NCI-H460 (cell line): ENCODE data around the gene FNDC3B. TPM values are rescaled to one million over a fixed set of nuclear protein-coding genes. Genes with fewer than 3 reads are reported as not detected.

Source experiments
- DNase-seq: peaks from one replicate; pipeline ENCODE4 v3.0.0-alpha.2; 2016; ENCODE audit warnings: low read depth; ENCODE audit errors: extremely low read depth
- small RNA-seq, 2 experiments: library from RNA; depleted of rRNA; stranded (forward); fragments of <200 nt; gene quantifications; one replicate each; pipeline ENCODE3, GENCODE V24; 2014
- total RNA-seq: library from RNA; depleted of rRNA; stranded (reverse); fragments of >200 nt; shearing (Covaris generic); gene quantifications from 2 replicates; pipeline ENCODE4 v1.2.3, GENCODE V29; 2014; rRNA removed

Gene FNDC3B
- total RNA-seq, 1 experiment from 2014 or later: 51.4 TPM

DNA sequence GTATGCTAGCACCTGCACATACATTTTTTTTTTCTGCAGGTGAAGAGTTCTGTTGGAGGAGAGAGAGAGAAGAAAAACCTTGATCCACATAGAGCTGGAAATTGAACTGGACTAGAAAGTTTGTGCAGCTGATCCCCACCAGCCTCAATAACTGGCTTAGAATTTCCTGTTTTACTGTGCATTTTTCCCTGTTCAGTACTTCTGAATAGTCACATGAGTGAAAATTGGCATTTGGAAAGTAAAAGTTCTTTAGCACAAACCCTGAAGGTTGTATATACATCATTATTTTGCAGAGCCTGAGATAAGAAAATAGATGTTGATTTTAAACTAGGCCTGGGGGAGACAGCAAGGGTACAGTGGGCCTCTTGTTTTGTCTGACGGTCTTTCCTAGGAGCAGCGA lies 366.5 kb downstream of the FNDC3B start:
- DNase-seq: no peak

DNA sequence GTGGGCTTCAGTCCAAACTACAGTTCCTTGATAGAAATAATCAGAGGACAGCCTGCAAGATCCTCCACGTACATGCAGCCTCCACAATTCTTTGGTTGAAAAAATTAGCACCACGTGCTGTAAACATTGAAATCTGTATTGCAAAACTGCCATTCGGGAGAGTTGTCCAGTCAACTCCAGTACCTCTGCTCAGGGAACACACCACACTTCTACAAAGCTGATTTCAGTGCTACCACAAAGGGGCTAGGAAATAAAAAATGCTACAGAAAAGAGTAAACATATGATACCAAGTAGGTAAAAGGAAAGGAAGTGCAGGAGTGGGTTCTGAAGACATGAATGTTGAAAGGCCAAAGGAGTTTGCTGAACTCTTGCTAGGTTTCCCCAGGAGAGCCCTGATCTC lies 368.5 kb downstream of the FNDC3B start:
- DNase-seq: no peak

DNA sequence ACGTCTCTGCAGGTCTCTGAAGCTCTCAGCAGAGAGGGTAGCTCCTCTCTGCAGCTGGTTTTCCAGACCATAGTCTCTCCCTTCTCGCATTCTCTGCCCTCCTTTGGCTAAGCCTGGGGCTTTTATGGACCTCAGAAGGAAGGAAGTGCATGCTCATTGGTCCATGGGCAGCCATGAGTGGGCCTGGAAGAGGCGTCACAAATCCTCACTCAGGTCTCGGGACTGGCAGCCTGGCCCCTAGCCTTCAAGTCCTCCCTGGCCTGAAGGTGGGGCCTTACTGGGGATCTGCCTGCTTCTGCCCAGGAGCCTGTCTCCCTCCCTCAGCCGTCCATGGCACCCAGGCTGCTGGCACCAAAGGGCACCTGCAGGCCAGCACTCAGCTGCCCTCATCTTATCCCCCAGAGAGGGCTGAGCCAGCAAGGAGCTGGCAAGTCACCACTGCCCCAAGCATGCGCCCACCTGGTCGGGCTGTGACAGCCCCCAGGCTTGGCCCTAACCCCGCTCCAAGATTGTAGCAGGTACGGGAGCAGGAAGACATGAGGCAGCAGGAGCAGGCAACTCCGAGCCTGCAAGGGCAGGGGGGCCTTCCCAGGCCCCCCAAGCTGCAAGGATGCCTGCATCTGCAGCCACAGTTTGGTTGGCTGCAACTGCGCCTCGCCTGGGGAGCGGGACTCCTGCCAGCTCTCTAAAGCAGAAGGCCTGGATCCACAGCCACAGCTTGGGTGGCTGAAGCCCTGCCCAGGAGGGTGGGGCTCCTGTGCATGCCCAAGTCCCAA lies 371.5 kb downstream of the FNDC3B start:
- no peak for DNase-seq

DNA sequence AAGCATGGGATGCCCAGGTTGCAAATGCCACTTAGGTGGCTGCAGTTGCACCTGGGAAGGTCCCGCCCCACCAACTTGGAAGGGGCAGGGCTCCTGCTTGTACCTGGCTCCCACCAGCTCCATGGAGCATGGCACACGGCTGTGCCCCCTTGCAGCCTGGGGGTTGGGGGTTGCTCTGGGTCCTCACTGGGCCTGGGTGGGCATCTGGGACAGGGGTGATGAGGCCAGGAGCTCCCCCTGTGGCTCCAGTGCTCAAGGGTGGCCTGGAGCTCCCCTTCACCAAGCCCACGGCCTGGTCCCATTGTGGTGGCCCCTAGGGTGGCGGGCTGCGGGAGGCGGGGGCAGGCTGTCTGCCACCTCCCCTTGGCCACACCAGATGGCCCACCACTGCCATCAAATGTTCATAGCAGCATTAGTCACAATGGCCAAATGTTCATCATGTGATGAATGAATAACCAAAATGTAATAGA lies 372.1 kb downstream of the FNDC3B start:
- no peak for DNase-seq

DNA sequence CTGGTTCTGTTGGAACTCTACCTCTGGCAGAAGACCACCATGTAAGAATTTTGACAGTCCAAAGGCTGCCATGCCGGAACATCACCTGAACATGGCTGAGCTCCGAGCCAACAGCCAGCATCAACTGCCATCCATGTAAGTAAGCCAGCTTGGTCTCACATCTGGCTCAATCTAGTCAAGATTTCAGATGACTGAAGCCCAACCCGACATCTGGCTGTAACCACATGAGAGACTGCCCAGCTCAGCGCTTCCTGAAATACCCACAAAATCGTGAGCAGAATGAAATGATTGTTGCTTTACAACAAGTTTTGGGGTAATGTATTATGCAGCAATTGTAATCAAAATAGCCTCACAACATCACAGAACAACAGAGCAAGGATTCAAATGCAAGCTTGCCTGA lies 375.9 kb downstream of the FNDC3B start:
- DNase-seq: no peak

DNA sequence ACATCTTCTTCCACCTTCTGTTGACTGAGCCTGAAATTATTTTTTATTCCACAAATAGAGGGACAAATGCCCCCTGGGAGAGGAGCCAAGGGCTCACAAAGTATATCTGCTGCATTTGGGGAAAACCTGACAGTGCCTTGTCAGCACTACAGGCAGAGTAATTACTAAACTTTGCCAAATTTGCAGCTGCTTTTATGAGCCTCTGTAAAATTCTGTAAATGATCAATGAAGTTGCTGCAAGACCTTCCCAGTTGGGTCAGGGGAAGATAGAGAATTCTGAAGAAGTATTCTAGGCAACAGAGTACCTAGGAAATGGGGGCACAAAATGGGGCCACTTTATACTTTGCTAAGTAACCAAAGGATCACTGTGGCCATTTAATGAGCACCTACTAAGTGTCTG lies 398.3 kb downstream of the FNDC3B start:
- DNase-seq: no peak

DNA sequence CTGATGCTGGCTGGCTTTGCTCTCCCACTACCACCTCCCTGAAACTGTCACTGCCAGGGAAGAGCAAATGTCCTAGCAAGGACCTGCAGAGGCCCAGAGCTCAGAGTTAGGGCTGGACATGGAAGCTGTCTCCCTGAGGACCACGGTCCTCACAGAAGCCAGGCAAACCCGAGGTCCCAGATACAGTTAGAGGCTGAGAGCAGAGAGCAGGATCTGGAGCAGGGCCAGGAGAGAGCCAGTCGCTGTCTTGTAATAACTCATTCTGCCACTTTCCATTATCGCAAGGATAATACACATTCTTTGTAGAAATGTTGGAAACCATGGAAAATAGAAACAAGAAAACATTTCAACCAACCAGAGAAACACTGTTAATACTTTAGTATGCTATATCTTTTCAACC lies 398.8 kb downstream of the FNDC3B start:
- DNase-seq: no peak

DNA sequence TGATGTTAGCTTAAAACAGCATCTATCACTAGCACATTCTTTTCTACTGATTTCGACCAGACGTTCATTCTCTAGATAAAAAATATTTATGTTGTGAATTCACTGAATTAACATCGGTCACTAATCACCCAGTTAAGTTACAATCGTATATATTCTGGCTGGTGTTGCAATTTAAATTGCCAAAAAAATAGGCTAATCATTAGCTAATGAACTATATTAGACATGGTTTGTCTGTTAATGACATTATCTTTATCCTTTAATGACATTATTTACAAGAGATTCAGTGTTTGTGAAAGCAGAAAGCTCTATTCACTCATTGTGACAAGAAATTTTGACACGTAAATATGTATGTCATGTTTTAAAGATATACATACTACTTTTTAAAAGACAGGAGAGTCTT lies 402.2 kb downstream of the FNDC3B start:
- no peak for DNase-seq

DNA sequence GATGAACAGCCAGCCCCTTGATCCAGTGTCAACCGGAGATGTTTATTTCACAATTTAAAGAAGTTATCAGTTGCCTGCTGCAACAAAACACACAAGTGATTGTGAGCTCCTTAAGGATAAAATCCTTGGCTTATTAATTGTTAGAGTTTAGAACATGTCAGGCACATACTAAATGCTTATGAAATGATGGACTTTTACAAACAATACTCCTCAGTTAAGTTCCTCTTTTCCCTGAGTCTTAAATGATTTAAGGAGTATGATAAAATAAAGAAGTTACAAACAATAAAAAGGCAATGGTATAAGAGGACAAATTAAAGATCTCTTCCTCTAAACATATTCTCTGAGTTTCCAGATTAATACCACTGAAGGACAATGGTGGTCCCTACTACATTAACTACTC lies 403.2 kb downstream of the FNDC3B start:
- no peak for DNase-seq

DNA sequence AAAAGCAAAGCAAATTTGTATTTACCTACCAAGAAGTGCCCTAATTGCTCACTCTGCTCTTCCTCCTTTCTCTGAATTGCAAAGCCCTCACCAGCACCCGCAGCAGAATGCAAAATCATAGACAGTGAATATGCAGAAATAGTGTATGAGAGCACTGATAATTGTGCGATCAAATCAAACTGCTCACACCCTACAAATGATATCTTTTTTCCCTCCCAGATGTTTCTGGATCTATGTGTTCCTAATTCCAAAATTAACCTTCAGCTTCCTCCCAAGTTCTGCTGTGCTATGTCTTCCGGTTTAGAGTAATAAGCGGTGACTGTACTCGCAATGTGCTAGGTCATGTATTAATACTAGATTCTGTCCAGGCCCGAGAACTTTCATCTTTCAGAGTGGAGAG lies 405.4 kb downstream of the FNDC3B start:
- no peak for DNase-seq

DNA sequence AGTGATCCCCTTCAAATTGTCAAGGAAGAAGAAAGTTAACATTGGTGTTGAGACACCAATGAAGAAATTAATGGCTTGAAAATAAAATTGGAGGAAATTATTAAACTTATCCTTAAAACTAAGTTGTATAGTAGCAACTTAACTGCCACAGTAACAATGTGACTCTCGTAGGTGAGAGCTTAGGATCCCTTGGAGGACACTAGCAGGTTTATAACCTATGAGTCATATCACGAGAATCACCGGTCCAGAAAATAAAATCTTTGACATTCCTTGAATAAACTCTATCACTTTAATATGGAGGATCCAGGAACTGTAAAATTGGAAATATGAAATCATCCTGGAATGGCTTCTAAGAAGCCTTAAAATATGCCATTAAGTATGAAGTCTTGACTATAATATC lies 406.8 kb downstream of the FNDC3B start:
- no peak for DNase-seq

DNA sequence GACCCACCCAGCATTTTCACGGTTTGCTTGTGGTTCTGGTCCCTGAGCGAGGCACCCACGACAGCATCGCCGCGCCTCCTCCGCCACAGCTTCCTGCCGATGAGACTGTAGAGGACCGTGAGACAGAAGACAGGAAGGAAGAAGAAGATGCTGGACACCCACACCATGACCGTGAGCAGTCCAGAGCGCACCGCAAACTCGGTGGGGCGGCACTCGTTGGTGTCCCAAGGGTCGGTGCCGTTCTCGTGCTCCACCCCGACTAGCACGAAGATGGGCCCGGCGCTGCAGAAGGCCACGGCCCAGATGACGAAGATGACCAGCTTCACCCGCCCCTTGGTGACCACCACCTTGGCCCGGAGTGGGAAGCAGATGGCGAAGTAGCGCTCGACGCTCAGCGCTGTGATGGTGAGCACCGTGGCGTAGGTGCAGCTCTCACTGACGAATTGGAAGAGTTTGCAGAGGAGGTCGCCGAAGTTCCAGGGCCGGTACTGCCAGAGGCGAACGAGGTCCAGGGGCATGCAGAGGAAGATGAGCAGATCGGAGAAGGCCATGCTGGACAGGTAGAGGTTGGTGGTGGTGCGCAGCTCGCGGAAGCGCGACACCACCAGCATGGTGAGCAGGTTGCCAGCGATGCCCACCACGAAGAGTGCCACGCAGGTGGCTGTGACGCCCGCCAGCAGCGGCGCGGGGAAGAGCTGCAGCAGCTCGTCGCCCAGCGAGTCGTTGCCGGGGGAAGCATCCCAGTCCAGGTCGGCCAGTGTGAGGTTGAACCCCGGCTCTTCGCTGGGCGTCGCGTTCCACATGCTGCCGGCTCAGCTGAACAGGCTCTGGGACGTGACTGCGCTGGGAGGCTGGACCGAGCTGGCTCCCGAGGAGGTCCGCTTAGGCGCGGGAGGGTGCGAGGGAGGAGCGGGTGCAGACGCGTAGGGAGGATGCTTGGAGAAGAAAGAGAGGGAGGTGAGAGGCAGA lies 408.5 kb downstream of the FNDC3B start, which contains the start of gene GHSR:
TSS of gene GHSR (minus strand) at position 846 of the 969 bp plus-strand sequence. CDS start at position 803, 43 bp downstream.
- no peak for DNase-seq

DNA sequence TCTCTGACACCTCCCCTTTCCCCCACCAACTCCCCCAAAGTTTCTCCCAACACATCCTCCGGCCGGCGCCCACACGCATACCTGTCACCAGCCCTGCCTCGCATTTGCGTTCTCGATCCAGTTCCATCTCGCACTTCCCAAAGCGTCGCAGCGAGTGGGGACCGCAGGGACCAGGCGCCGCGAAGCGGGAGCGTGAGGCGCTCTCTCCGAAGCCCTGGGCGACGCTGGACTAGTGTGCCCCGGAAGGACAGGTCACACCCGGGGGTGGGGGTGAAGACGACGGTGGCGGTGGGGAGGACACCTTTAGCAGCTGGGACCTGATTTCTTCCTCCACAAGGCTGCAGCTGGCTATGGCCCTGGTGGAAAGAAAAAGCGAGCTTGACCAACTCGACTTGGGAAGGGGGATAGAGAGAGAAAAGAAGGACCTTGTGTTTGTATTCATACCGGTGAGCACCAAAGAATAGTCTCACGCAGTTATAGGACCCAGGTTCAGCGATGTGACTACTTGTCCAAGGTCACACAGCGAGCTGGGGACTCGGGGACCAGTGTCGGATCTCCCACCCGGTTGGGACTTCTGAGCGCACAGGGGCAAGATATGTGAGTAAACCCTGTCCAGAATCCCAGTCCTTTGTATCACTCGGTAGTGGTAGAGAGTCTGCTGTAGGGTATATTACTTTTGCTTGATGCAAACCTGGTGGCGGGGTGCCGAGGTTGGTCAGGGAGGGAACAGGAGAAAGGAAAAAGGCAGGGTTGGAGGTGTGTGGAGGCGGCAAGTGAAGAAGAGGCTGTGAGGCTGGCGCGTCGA lies 409.5 kb downstream of the FNDC3B start:
- DNase-seq: no peak

DNA sequence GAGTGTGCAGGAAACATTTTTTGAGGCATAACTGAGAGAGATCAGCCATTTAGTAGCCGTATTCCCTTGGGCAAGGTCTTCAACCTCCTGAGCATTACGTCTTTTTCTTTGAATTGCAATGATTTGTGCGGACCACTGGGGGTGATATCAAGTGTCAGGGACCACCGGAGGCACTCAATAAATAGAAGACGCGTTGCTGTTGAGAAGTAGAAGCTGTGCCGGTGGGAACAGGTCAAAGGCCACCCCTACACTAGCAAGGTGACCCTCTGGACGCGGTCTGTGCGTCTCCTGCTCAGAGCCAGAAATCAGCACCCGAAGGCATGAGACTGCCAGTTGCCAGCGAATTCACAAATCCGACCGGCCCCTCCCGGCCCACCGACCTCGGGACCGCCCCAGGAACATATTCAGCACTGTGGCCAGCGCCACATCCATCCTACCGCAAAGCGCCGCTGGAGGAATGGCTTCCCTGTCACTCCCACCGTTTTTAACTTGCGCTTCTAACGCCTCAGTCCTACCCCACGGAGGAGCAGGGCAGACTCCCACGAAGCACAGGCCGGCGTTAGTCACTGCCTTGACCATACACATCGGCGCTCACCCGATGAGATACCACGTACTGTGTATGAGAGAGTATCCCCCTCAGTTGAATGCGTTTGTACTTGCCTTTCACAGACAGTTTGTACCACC lies 410.2 kb downstream of the FNDC3B start:
- DNase-seq: no peak

Small RNA genes within 50 kb of the gene (small RNA-seq; reads per million reads assigned to genes)
- gene RN7SL141P: 0 reads per million in 2 experiments

Other genes starting within 250 kb of the FNDC3B start
- gene PLD1, start 229.1 kb upstream of the FNDC3B start, total RNA-seq: 27.9 and 33.5 TPM in 2 replicates
- gene TMEM212, start 196.2 kb upstream of the FNDC3B start, total RNA-seq: not detected in 2 replicates